Endodermal cell (in vitro differentiated cells): ENCODE measurements around the gene WWC2. TPM values are rescaled to one million over a fixed set of nuclear protein-coding genes. Genes with fewer than 3 reads are reported as not detected.

Experiments
- DNase-seq: peaks from one replicate; pipeline ENCODE4 v3.0.0-alpha.2; 2017
- H3K27ac ChIP-seq: 2 replicates; pipeline ENCODE4 v1.5.1; 2013; ENCODE audit warnings: mild to moderate bottlenecking, low read depth, low read length, moderate library complexity
- H3K27me3 ChIP-seq: 2 replicates; pipeline ENCODE4 v1.6.1; 2013; ENCODE audit warnings: mild to moderate bottlenecking, low read length, moderate library complexity; ENCODE audit not compliant: insufficient read depth, control insufficient read depth, poor library complexity, severe bottlenecking
- H3K36me3 ChIP-seq: 2 replicates; pipeline ENCODE4 v1.7.0; 2013; ENCODE audit warnings: mild to moderate bottlenecking, low read length, moderate library complexity; ENCODE audit not compliant: control insufficient read depth, insufficient read depth
- H3K4me1 ChIP-seq: one replicate; pipeline ENCODE4 v1.7.0; 2013; ENCODE audit warnings: low read length; ENCODE audit not compliant: control insufficient read depth, insufficient read depth
- H3K4me3 ChIP-seq: 2 replicates; pipeline ENCODE4 v1.5.1; 2013; ENCODE audit warnings: mild to moderate bottlenecking, low read length, moderate library complexity
- H3K9ac ChIP-seq: 2 replicates; pipeline ENCODE4 v1.6.1; 2013; ENCODE audit warnings: mild to moderate bottlenecking, low read length, moderate library complexity; ENCODE audit not compliant: poor library complexity, severe bottlenecking; ENCODE audit errors: extremely low read depth
- H3K9me3 ChIP-seq: 2 replicates; pipeline ENCODE4 v1.6.1; 2013; ENCODE audit warnings: mild to moderate bottlenecking, low read length, moderate library complexity; ENCODE audit not compliant: control insufficient read depth
- H3K27ac Mint-ChIP-seq: 2 replicates; pipeline ENCODE4 v1.8.0; 2020; ENCODE audit warnings: mixed read lengths
- H3K27me3 Mint-ChIP-seq: 2 replicates; pipeline ENCODE4 v1.8.0; 2021; ENCODE audit warnings: mild to moderate bottlenecking, mixed read lengths; ENCODE audit not compliant: insufficient read depth
- H3K36me3 Mint-ChIP-seq: 2 replicates; pipeline ENCODE4 v1.8.0; 2020; ENCODE audit warnings: low read depth, mixed read lengths
- H3K4me1 Mint-ChIP-seq: 2 replicates; pipeline ENCODE4 v1.8.0; 2020; ENCODE audit warnings: mixed read lengths
- H3K4me3 Mint-ChIP-seq: 2 replicates; pipeline ENCODE4 v1.8.0; 2020; ENCODE audit warnings: mild to moderate bottlenecking, moderate library complexity, mixed read lengths
- H3K9me3 Mint-ChIP-seq: 2 replicates; pipeline ENCODE4 v1.8.0; 2020; ENCODE audit warnings: mild to moderate bottlenecking, mixed read lengths
- CTCF ChIP-seq: fragments of 200-600 bp; sonication (generic); conservative IDR thresholded peaks from 2 replicates; pipeline ENCODE4 v1.5.0; 2021; ENCODE audit warnings: antibody characterized with exemption, mild to moderate bottlenecking
- WGBS, 2 experiments: methylation state at CpG; one replicate each; pipeline versions ENCODE4 v1.1.5 to v1.1.7; 2013; ENCODE audit warnings: missing lambda C conversion rate in 2 of 2, mixed read lengths in 1 of 2; ENCODE audit not compliant: insufficient coverage in 1 of 2, insufficient read length in 1 of 2; 5-methylcytosine and 5-hydroxymethylcytosine counted together
- total RNA-seq, 2 donors: library from RNA; stranded (reverse); fragmentation: NEBNext Ultra II Directional in 1 of 2; extraction: Animal tissue kit (Norgen Biotek cat#: 25700) in 1 of 2; gene quantifications; 2 replicates in 1 of 2; 3 replicates in 1 of 2; pipeline ENCODE4 v1.2.1, GENCODE V29; 2021

WWC2 gene
- total RNA-seq, 2 donors from 2014 or later: 98.2 to 108 TPM

- no peaks in the 10 kb centered on the region for H3K27me3 Mint-ChIP-seq
- 85 to 94% methylated on average over 6 to 9 of the region's 9 CpGs for WGBS, 2 experiments
- no peak overlapping the region for H3K4me3 Mint-ChIP-seq
- H3K36me3 Mint-ChIP-seq: peaks cover 16% of the 10 kb centered on the region
- Histone ChIP-seq H3K4me1 (no peaks in the 10 kb centered on the region), H3K27ac (no peak overlapping the region), H3K4me3 (no peak overlapping the region), H3K9ac (no peak overlapping the region), H3K9me3 (no peaks in the 10 kb centered on the region), H3K27me3 (no peaks in the 10 kb centered on the region), H3K36me3 (peaks cover 24% of the 10 kb centered on the region)
- no peak for TF ChIP-seq CTCF
- no peaks in the 10 kb centered on the region for H3K9me3 Mint-ChIP-seq
- H3K4me1 Mint-ChIP-seq: peaks cover 18% of the 10 kb centered on the region
- H3K27ac Mint-ChIP-seq: no peak overlapping the region
- DNase-seq: no peak
These were observed 41.0 kb downstream of the WWC2 start for GRCh38 chr4:183139972-183140570.

GRCh38 chr4:183140911-183141320 is 41.9 kb downstream of the WWC2 start:
- H3K36me3 ChIP-seq: peaks cover 24% of the 10 kb centered on the region
- Mint-ChIP-seq H3K4me3 (no peak overlapping the region), H3K27ac (no peak overlapping the region), H3K9me3 (no peaks in the 10 kb centered on the region), H3K27me3 (no peaks in the 10 kb centered on the region), H3K36me3 (peaks cover 14% of the 10 kb centered on the region), H3K4me1 (peaks cover 18% of the 10 kb centered on the region)
- WGBS, 2 experiments: 71 to 75% methylated on average over 2 of the region's 2 CpGs
- no peak overlapping the region for H3K9ac ChIP-seq
- no peak for TF ChIP-seq CTCF
- H3K27me3 ChIP-seq: no peaks in the 10 kb centered on the region
- no peaks in the 10 kb centered on the region for H3K9me3 ChIP-seq
- DNase-seq: no peak
- no peak overlapping the region for H3K27ac ChIP-seq
- H3K4me1 ChIP-seq: no peaks in the 10 kb centered on the region
- no peak overlapping the region for H3K4me3 ChIP-seq

GRCh38 chr4:183141997-183142396 is 42.9 kb downstream of the WWC2 start:
- no peaks in the 10 kb centered on the region for H3K9me3 ChIP-seq
- no peaks in the 10 kb centered on the region for H3K27me3 ChIP-seq
- Mint-ChIP-seq H3K9me3 (no peaks in the 10 kb centered on the region), H3K4me3 (no peak overlapping the region), H3K4me1 (peaks cover 24% of the 10 kb centered on the region), H3K27ac (no peak overlapping the region), H3K27me3 (no peaks in the 10 kb centered on the region), H3K36me3 (peaks cover 14% of the 10 kb centered on the region)
- no peaks in the 10 kb centered on the region for H3K4me1 ChIP-seq
- no peak overlapping the region for H3K4me3 ChIP-seq
- peaks cover 18% of the 10 kb centered on the region for H3K36me3 ChIP-seq
- no peak overlapping the region for H3K9ac ChIP-seq
- H3K27ac ChIP-seq: no peak overlapping the region
- no peak for DNase-seq
- 98 to 100% methylated on average over 1 of the region's 1 CpG for WGBS, 2 experiments
- TF ChIP-seq CTCF: no peak
